Neural progenitor cell (in vitro differentiated cells): ENCODE measurements around the gene NATD1. TPM values are rescaled to one million over a fixed set of nuclear protein-coding genes. Genes with fewer than 3 reads are reported as not detected.

Experiments used
- DNase-seq: peaks from one replicate; pipeline ENCODE4 v3.0.0-alpha.2; 2016; ENCODE audit warnings: low spot score
- H2AFZ ChIP-seq: fragments of 200-600 bp; sonication (generic); replicated peaks from 2 replicates; pipeline ENCODE4 v1.6.1; 2016; ENCODE audit warnings: antibody characterized with exemption
- H3F3A ChIP-seq: fragments of 200-600 bp; sonication (generic); 2 replicates; pipeline ENCODE4 v1.6.1; 2016; ENCODE audit warnings: antibody characterized with exemption, low read depth
- H3K27ac ChIP-seq: fragments of 200-600 bp; sonication (generic); 2 replicates; pipeline ENCODE4 v1.5.1; 2016; ENCODE audit warnings: mild to moderate bottlenecking
- H3K27me3 ChIP-seq: fragments of 200-600 bp; sonication (generic); 2 replicates; pipeline ENCODE4 v1.6.1; 2016; ENCODE audit warnings: mild to moderate bottlenecking, moderate library complexity
- H3K36me3 ChIP-seq: fragments of 200-600 bp; sonication (generic); 2 replicates; pipeline ENCODE4 v1.5.1; 2016
- H3K4me1 ChIP-seq: fragments of 200-600 bp; sonication (generic); 2 replicates; pipeline ENCODE4 v1.6.1; 2016; ENCODE audit warnings: mixed run types
- H3K4me2 ChIP-seq: fragments of 200-600 bp; sonication (generic); 2 replicates; pipeline ENCODE4 v1.6.1; 2016
- H3K4me3 ChIP-seq: fragments of 200-600 bp; sonication (generic); 2 replicates; pipeline ENCODE4 v1.5.1; 2016
- H3K79me2 ChIP-seq: fragments of 200-600 bp; sonication (generic); 2 replicates; pipeline ENCODE4 v1.6.1; 2016; ENCODE audit warnings: low read depth
- H3K9ac ChIP-seq: fragments of 200-600 bp; sonication (generic); 2 replicates; pipeline ENCODE4 v1.6.1; 2016
- H3K9me3 ChIP-seq: fragments of 200-600 bp; sonication (generic); 2 replicates; pipeline ENCODE4 v1.5.1; 2016; ENCODE audit warnings: low read depth
- H4K20me1 ChIP-seq: fragments of 200-600 bp; sonication (generic); 2 replicates; pipeline ENCODE4 v1.6.1; 2016; ENCODE audit warnings: low read depth
- H3K27ac Mint-ChIP-seq: 3 replicates; pipeline ENCODE4 v1.8.0; 2021; ENCODE audit warnings: mixed read lengths
- H3K27me3 Mint-ChIP-seq: 2 replicates; pipeline ENCODE4 v1.8.0; 2022; ENCODE audit warnings: low read depth, mild to moderate bottlenecking, inconsistent platforms, moderate library complexity, mixed read lengths; ENCODE audit not compliant: insufficient read depth
- H3K36me3 Mint-ChIP-seq: 3 replicates; pipeline ENCODE4 v1.8.0; 2021; ENCODE audit warnings: mixed read lengths
- H3K4me1 Mint-ChIP-seq: 3 replicates; pipeline ENCODE4 v1.8.0; 2021; ENCODE audit warnings: mixed read lengths
- H3K4me3 Mint-ChIP-seq: 3 replicates; pipeline ENCODE4 v1.8.0; 2021; ENCODE audit warnings: mild to moderate bottlenecking, moderate library complexity, mixed read lengths
- H3K9me3 Mint-ChIP-seq: 3 replicates; pipeline ENCODE4 v1.8.0; 2020; ENCODE audit warnings: mixed read lengths
- CTCF ChIP-seq: fragments of 200-600 bp; sonication (generic); IDR thresholded peaks from 2 replicates; pipeline ENCODE4 v1.5.1; 2017; ENCODE audit warnings: antibody characterized with exemption, mild to moderate bottlenecking
- EZH2 ChIP-seq: fragments of 200-600 bp; sonication (generic); IDR thresholded peaks from 2 replicates; pipeline ENCODE4 v1.6.1; 2017; ENCODE audit warnings: antibody characterized with exemption, mild to moderate bottlenecking, moderate library complexity
- EZH2phosphoT487 ChIP-seq: fragments of 200-600 bp; sonication (generic); IDR thresholded peaks from 2 replicates; pipeline ENCODE4 v1.6.1; 2017; ENCODE audit warnings: antibody characterized with exemption
- total RNA-seq: library from RNA; depleted of rRNA; stranded (reverse); fragments of >200 nt; gene quantifications from 2 replicates; pipeline ENCODE4 v1.2.3, GENCODE V29; 2015; ENCODE audit warnings: low replicate concordance

The NATD1 gene
- total RNA-seq, 1 donor from 2014 or later, result 4.3 TPM

- Histone ChIP-seq H3K4me1 (no peaks in the 10 kb centered on the region), H3K27ac (no peak overlapping the region), H4K20me1 (peaks cover 3% of the 10 kb centered on the region), H3K9me3 (peaks cover 4% of the 10 kb centered on the region), H3K27me3 (no peaks in the 10 kb centered on the region), H3K4me3 (no peak overlapping the region), H3K4me2 (no peak overlapping the region), H3K79me2 (no peaks in the 10 kb centered on the region), H3K9ac (no peak overlapping the region), H2AFZ (no peak overlapping the region), H3F3A (no peaks in the 10 kb centered on the region), H3K36me3 (no peaks in the 10 kb centered on the region)
- peaks cover 38% of the 10 kb centered on the region for H3K9me3 Mint-ChIP-seq
- peak; percentile 41 for DNase-seq
- peaks cover 10% of the 10 kb centered on the region for H3K27me3 Mint-ChIP-seq
- H3K27ac Mint-ChIP-seq, result no peak overlapping the region
- H3K4me3 Mint-ChIP-seq, result no peak overlapping the region
- H3K4me1 Mint-ChIP-seq, result peaks cover 4% of the 10 kb centered on the region
- H3K36me3 Mint-ChIP-seq, result peaks cover 4% of the 10 kb centered on the region
- TF ChIP-seq EZH2phosphoT487, result no peak
- no peak for TF ChIP-seq EZH2
- no peak for TF ChIP-seq CTCF
These were observed 44.4 kb upstream of the NATD1 start for GRCh38 chr17:21297597-21297996.

- peaks cover 38% of the 10 kb centered on the region for H3K9me3 Mint-ChIP-seq
- no peak for DNase-seq
- H3K27me3 Mint-ChIP-seq, result peaks cover 11% of the 10 kb centered on the region
- Histone ChIP-seq H2AFZ (no peak overlapping the region), H3K27ac (no peak overlapping the region), H3K27me3 (no peaks in the 10 kb centered on the region), H3K4me1 (no peaks in the 10 kb centered on the region), H3K79me2 (no peaks in the 10 kb centered on the region), H3F3A (no peaks in the 10 kb centered on the region), H4K20me1 (peaks cover 3% of the 10 kb centered on the region), H3K4me3 (no peak overlapping the region), H3K9ac (no peak overlapping the region), H3K36me3 (no peaks in the 10 kb centered on the region), H3K9me3 (peaks cover 6% of the 10 kb centered on the region), H3K4me2 (no peak overlapping the region)
- no peak overlapping the region for H3K27ac Mint-ChIP-seq
- peak overlapping the region; percentile 33 for H3K4me3 Mint-ChIP-seq
- H3K4me1 Mint-ChIP-seq, result peaks cover 6% of the 10 kb centered on the region
- TF ChIP-seq CTCF (no peak), EZH2 (no peak), EZH2phosphoT487 (no peak)
- peaks cover 4% of the 10 kb centered on the region for H3K36me3 Mint-ChIP-seq
These were observed 43.9 kb upstream of the NATD1 start for GRCh38 chr17:21297026-21297520.

- Histone ChIP-seq H3F3A (no peaks in the 10 kb centered on the region), H3K36me3 (no peaks in the 10 kb centered on the region), H3K4me2 (no peak overlapping the region), H3K27ac (no peak overlapping the region), H2AFZ (no peak overlapping the region), H3K9me3 (peaks cover 6% of the 10 kb centered on the region), H3K27me3 (no peaks in the 10 kb centered on the region), H4K20me1 (peaks cover 3% of the 10 kb centered on the region), H3K4me1 (no peaks in the 10 kb centered on the region), H3K9ac (no peak overlapping the region), H3K4me3 (no peak overlapping the region), H3K79me2 (no peaks in the 10 kb centered on the region)
- H3K9me3 Mint-ChIP-seq, result peaks cover 41% of the 10 kb centered on the region
- H3K27ac Mint-ChIP-seq, result no peak overlapping the region
- H3K36me3 Mint-ChIP-seq, result peaks cover 4% of the 10 kb centered on the region
- peaks cover 6% of the 10 kb centered on the region for H3K4me1 Mint-ChIP-seq
- no peak for DNase-seq
- no peak overlapping the region for H3K4me3 Mint-ChIP-seq
- H3K27me3 Mint-ChIP-seq, result peaks cover 11% of the 10 kb centered on the region
- TF ChIP-seq EZH2phosphoT487, result no peak
- TF ChIP-seq EZH2, result no peak
- no peak for TF ChIP-seq CTCF
These were observed 43.2 kb upstream of the NATD1 start for GRCh38 chr17:21296097-21297025.
